ENCODE results near the gene RGS6. TPM values are rescaled to one million over a fixed set of nuclear protein-coding genes. Genes with fewer than 3 reads are reported as not detected.

Gene RGS6
- total RNA-seq, 1 experiment from 2014 or later = not detected

DNA sequence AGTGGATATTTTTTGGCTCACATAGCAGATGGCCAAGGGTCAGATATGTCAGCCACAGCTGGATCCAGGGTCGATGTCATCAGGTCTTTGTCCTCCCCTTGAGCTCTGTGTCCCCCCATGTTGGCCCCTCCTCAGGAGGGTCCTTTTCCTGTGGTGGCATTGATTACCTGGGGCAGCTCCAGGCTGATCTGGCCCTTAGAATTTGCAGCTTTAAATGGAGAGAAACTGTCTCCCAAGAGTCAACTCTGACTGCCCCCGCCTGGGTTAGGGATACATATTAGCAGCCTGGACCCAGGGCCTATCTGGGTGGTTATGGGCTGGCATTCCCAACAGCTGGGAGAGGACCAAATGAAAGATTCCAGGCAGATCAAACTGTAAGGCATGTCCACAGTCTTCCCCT lies 330.5 kb downstream of the RGS6 start:
- no TSS peak for BruUV-seq (replicated peaks)
- Histone ChIP-seq H2AFZ (ENCODE audit: low read length) (no peak overlapping the region), H3K4me2 (ENCODE audit: low read length) (no peak overlapping the region), H3K27ac (ENCODE audit: low read length) (no peak overlapping the region), H3K4me1 (ENCODE audit: insufficient read depth, low read length) (no peaks in the 10 kb centered on the region), H3F3A (ENCODE audit: low read length, unreplicated experiment) (no peaks in the 10 kb centered on the region), H3K9me2 (replicated peaks; ENCODE audit: low read length) (no peaks in the 10 kb centered on the region), H3K79me2 (ENCODE audit: low read length) (no peaks in the 10 kb centered on the region), H3K9ac (ENCODE audit: low read length) (no peak overlapping the region), H3K27me3 (ENCODE audit: low read length) (peaks cover 48% of the 10 kb centered on the region), H4K20me1 (ENCODE audit: low read length) (no peaks in the 10 kb centered on the region), H3K4me3 (ENCODE audit: low read length) (no peak overlapping the region), H3K9me3 (ENCODE audit: low read length) (no peaks in the 10 kb centered on the region), H3K36me3 (ENCODE audit: low read depth, low read length) (no peaks in the 10 kb centered on the region)
- TF ChIP-seq EZH2phosphoT487 (IDR thresholded peaks at IDR 0.05; ENCODE audit: borderline replicate concordance, low read length) = no peak
- TF ChIP-seq, protein P1, sequence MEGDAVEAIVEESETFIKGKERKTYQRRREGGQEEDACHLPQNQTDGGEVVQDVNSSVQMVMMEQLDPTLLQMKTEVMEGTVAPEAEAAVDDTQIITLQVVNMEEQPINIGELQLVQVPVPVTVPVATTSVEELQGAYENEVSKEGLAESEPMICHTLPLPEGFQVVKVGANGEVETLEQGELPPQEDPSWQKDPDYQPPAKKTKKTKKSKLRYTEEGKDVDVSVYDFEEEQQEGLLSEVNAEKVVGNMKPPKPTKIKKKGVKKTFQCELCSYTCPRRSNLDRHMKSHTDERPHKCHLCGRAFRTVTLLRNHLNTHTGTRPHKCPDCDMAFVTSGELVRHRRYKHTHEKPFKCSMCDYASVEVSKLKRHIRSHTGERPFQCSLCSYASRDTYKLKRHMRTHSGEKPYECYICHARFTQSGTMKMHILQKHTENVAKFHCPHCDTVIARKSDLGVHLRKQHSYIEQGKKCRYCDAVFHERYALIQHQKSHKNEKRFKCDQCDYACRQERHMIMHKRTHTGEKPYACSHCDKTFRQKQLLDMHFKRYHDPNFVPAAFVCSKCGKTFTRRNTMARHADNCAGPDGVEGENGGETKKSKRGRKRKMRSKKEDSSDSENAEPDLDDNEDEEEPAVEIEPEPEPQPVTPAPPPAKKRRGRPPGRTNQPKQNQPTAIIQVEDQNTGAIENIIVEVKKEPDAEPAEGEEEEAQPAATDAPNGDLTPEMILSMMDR (conservative IDR thresholded peaks at IDR 0.05; ENCODE audit: low read depth, low read length) = no peak
- TF ChIP-seq EZH2 (IDR thresholded peaks at IDR 0.05; ENCODE audit: low read length, unreplicated experiment) = no peak
- DNase-seq (no peak), ATAC-seq (no peak)
- ChIA-PET POLR2A (ENCODE audit: unreplicated experiment) (no interaction called here), CTCF (no interaction called here)
- intact Hi-C loops (cut with micrococcal nuclease) = no loop called here

DNA sequence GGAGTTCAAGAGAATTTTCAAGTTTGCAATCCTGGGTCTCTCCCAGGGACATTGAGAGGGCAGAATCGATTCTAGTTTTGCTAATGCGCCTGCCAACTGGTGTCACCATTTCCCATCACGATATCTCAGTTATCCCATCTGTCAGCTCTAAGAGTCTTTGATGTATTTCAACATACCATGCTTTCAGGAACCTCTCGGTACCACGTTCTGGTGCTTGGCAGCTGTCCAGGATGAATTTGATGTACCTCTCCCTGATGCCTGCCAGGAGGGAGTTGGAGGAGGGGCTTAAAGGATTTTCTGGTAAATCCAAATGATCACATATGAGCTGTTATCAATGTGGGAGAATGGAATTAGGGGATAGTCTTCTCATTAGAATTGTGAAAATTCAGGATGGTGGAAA lies 332.5 kb downstream of the RGS6 start:
- no peaks in the 10 kb centered on the region for H3K4me1 ChIP-seq (ENCODE audit: insufficient read depth, low read length)
- ATAC-seq = no peak
- H3K4me3 ChIP-seq (ENCODE audit: low read length) = no peak overlapping the region
- H4K20me1 ChIP-seq (ENCODE audit: low read length) = no peaks in the 10 kb centered on the region
- H3K9ac ChIP-seq (ENCODE audit: low read length) = no peak overlapping the region
- TF ChIP-seq EZH2phosphoT487 (IDR thresholded peaks at IDR 0.05; ENCODE audit: borderline replicate concordance, low read length) (no peak), EZH2 (IDR thresholded peaks at IDR 0.05; ENCODE audit: low read length, unreplicated experiment) (no peak)
- TF ChIP-seq, protein P1 (conservative IDR thresholded peaks at IDR 0.05; ENCODE audit: low read depth, low read length) = no peak
- CTCF ChIA-PET = no interaction called here
- H3K36me3 ChIP-seq (ENCODE audit: low read depth, low read length) = no peaks in the 10 kb centered on the region
- no TSS peak for BruUV-seq (replicated peaks)
- H2AFZ ChIP-seq (ENCODE audit: low read length) = no peak overlapping the region
- H3F3A ChIP-seq (ENCODE audit: low read length, unreplicated experiment) = no peaks in the 10 kb centered on the region
- no peak overlapping the region for H3K4me2 ChIP-seq (ENCODE audit: low read length)
- POLR2A ChIA-PET (ENCODE audit: unreplicated experiment) = no interaction called here
- no peak for DNase-seq
- no peak overlapping the region for H3K27ac ChIP-seq (ENCODE audit: low read length)
- peaks cover 61% of the 10 kb centered on the region for H3K27me3 ChIP-seq (ENCODE audit: low read length)
- H3K9me2 ChIP-seq (replicated peaks; ENCODE audit: low read length) = no peaks in the 10 kb centered on the region
- no peaks in the 10 kb centered on the region for H3K79me2 ChIP-seq (ENCODE audit: low read length)
- no peaks in the 10 kb centered on the region for H3K9me3 ChIP-seq (ENCODE audit: low read length)
- intact Hi-C loops (cut with micrococcal nuclease) = no loop called here

DNA sequence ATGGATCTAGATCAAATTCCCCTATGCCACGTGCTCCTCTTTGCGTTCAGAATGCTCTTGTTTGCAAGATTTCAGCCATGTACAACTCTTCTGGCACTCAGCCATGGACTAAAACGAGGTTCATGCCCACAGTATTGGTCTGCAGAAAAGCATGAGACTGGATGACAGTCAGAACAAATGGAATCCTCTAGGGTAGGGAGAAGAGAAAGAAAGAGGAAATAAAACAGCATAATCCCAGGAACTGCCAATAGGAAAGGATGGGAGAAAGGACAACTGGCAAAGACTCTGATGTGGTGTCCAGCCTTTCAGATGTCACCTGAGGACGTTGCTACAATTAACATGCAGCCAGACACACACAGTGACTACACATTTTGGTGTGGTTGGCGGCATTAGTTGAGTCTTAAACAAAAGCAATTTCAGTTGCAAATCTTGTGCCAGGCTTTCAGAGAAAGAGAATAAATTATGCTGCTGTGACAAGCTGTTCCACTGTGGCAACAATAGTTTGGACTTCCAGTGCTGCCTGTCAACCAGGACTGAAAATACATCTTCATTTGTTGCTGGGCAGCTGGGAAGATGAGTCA lies 338.0 kb downstream of the RGS6 start:
- Histone ChIP-seq H3K9me2 (replicated peaks; ENCODE audit: low read length) (no peaks in the 10 kb centered on the region), H3K4me2 (ENCODE audit: low read length) (no peak overlapping the region), H4K20me1 (ENCODE audit: low read length) (no peaks in the 10 kb centered on the region), H3K4me3 (ENCODE audit: low read length) (no peak overlapping the region), H3K36me3 (ENCODE audit: low read depth, low read length) (no peaks in the 10 kb centered on the region), H3K4me1 (ENCODE audit: insufficient read depth, low read length) (no peaks in the 10 kb centered on the region), H3K27ac (ENCODE audit: low read length) (no peak overlapping the region), H3K9ac (ENCODE audit: low read length) (no peak overlapping the region), H3F3A (ENCODE audit: low read length, unreplicated experiment) (no peaks in the 10 kb centered on the region), H3K27me3 (ENCODE audit: low read length) (peaks cover 60% of the 10 kb centered on the region), H3K9me3 (ENCODE audit: low read length) (no peaks in the 10 kb centered on the region), H3K79me2 (ENCODE audit: low read length) (no peaks in the 10 kb centered on the region), H2AFZ (ENCODE audit: low read length) (no peak overlapping the region)
- intact Hi-C loops (cut with micrococcal nuclease) = no loop called here
- no peak for ATAC-seq
- POLR2A ChIA-PET (ENCODE audit: unreplicated experiment) = interaction anchor here (0.7 kb wide), 1 partner anchor 200 kb away, joined by 3 read pairs; no protein-coding TSS in a partner anchor
- no peak for TF ChIP-seq EZH2phosphoT487 (IDR thresholded peaks at IDR 0.05; ENCODE audit: borderline replicate concordance, low read length)
- TF ChIP-seq, protein P1 (conservative IDR thresholded peaks at IDR 0.05; ENCODE audit: low read depth, low read length) = no peak
- no peak for TF ChIP-seq EZH2 (IDR thresholded peaks at IDR 0.05; ENCODE audit: low read length, unreplicated experiment)
- CTCF ChIA-PET = no interaction called here
- no peak for DNase-seq
- BruUV-seq (replicated peaks) = no TSS peak
